ENCODE data around the gene LRCH1. TPM values are rescaled to one million over a fixed set of nuclear protein-coding genes. Genes with fewer than 3 reads are reported as not detected.

The LRCH1 gene
- total and polyA plus RNA-seq, 7 donors = 1.7 to 7.9 (median 4.1) TPM

- peaks cover 0 to 25% of the 10 kb centered on the region in 2 donors for H3K36me3 ChIP-seq (ENCODE audit: insufficient read depth in 1 of 2, low read depth in 1 of 2)
- intact Hi-C loops (cut with DNase I) = no loop called here
- H3K4me1 ChIP-seq = no peaks in the 10 kb centered on the region
- no peak overlapping the region for H3K4me3 ChIP-seq
- TF ChIP-seq, protein P1, sequence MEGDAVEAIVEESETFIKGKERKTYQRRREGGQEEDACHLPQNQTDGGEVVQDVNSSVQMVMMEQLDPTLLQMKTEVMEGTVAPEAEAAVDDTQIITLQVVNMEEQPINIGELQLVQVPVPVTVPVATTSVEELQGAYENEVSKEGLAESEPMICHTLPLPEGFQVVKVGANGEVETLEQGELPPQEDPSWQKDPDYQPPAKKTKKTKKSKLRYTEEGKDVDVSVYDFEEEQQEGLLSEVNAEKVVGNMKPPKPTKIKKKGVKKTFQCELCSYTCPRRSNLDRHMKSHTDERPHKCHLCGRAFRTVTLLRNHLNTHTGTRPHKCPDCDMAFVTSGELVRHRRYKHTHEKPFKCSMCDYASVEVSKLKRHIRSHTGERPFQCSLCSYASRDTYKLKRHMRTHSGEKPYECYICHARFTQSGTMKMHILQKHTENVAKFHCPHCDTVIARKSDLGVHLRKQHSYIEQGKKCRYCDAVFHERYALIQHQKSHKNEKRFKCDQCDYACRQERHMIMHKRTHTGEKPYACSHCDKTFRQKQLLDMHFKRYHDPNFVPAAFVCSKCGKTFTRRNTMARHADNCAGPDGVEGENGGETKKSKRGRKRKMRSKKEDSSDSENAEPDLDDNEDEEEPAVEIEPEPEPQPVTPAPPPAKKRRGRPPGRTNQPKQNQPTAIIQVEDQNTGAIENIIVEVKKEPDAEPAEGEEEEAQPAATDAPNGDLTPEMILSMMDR (IDR thresholded peaks at IDR 0.05) = no peak
- H3K27me3 ChIP-seq (ENCODE audit: insufficient read depth in 3 of 3, low read length in 2 of 3) = no peaks in the 10 kb centered on the region
- no peaks in the 10 kb centered on the region for H3K9me3 ChIP-seq
- ATAC-seq = peak in 1 of 4 donors; percentile 24
- H3K27ac ChIP-seq = no peak overlapping the region
- no peak for DNase-seq
- 82 to 88% (median 84%) methylated on average over 4 of the region's 4 CpGs for WGBS, 3 donors
Observed at GRCh38 chr13:46739447-46740098, 186.6 kb downstream of the LRCH1 start.

DNA sequence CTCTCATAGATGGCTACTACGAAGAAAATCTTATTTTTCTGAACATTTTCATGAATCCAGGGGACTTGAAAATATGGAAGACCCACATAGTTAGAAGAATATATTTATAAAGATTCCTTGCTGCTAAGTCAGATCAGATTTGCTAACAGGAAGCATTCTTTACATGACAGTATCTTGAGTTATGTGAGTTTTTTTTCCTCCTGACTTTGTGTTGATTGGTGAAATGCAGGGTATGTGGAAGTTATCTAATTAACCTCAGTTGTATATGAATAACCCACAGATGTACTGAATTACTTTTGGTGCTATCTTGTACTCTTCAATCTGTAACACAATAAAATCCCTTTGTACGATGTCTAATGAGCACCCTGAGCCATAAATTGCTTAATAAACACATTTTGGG, 190.2 kb downstream of the LRCH1 start:
- peaks cover 0 to 30% of the 10 kb centered on the region in 2 donors for H3K36me3 ChIP-seq (ENCODE audit: insufficient read depth in 1 of 2, low read depth in 1 of 2)

GRCh38 chr13:46745062-46745461, 192.1 kb downstream of the LRCH1 start:
- TF ChIP-seq, protein P1 (IDR thresholded peaks at IDR 0.05) = no peak
- no peaks in the 10 kb centered on the region for H3K27me3 ChIP-seq (ENCODE audit: insufficient read depth in 3 of 3, low read length in 2 of 3)
- intact Hi-C loops (cut with DNase I) = no loop called here
- H3K9me3 ChIP-seq = no peaks in the 10 kb centered on the region
- 98 to 99% (median 99%) methylated on average over 4 of the region's 4 CpGs for WGBS, 3 donors
- no peaks in the 10 kb centered on the region for H3K4me1 ChIP-seq
- DNase-seq (no peak), ATAC-seq (no peak)
- no peak overlapping the region for H3K27ac ChIP-seq
- peaks cover 0 to 42% of the 10 kb centered on the region in 2 donors for H3K36me3 ChIP-seq (ENCODE audit: insufficient read depth in 1 of 2, low read depth in 1 of 2)
- no peak overlapping the region for H3K4me3 ChIP-seq

More for the DNA sequence above, 190.2 kb downstream of the LRCH1 start:
- H3K4me3 ChIP-seq = no peak overlapping the region
- ATAC-seq (no peak), DNase-seq (no peak)
- H3K27ac ChIP-seq = no peak overlapping the region
- 89 to 93% (median 90%) methylated on average over 2 of the region's 2 CpGs for WGBS, 3 donors
- TF ChIP-seq, protein P1 (IDR thresholded peaks at IDR 0.05) = no peak
- intact Hi-C loops (cut with DNase I) = no loop called here
- H3K27me3 ChIP-seq (ENCODE audit: insufficient read depth in 3 of 3, low read length in 2 of 3) = no peaks in the 10 kb centered on the region
- H3K4me1 ChIP-seq = no peaks in the 10 kb centered on the region
- H3K9me3 ChIP-seq = no peaks in the 10 kb centered on the region

GRCh38 chr13:46745706-46746105, 192.7 kb downstream of the LRCH1 start:
- intact Hi-C loops (cut with DNase I) = no loop called here
- DNase-seq = no peak
- ATAC-seq = no peak
- no peak overlapping the region for H3K4me3 ChIP-seq
- no peaks in the 10 kb centered on the region for H3K27me3 ChIP-seq (ENCODE audit: insufficient read depth in 3 of 3, low read length in 2 of 3)
- WGBS, 3 donors = 76 to 87% (median 82%) methylated on average over 4 of the region's 4 CpGs
- H3K4me1 ChIP-seq = no peaks in the 10 kb centered on the region
- H3K36me3 ChIP-seq (ENCODE audit: insufficient read depth in 1 of 2, low read depth in 1 of 2) = peaks cover 0 to 44% of the 10 kb centered on the region in 2 donors
- TF ChIP-seq, protein P1 (IDR thresholded peaks at IDR 0.05) = no peak
- no peak overlapping the region for H3K27ac ChIP-seq
- H3K9me3 ChIP-seq = no peaks in the 10 kb centered on the region

Data from psoas muscle (tissue), 8 donors.